Measurements from ENCODE around the gene ADSL. TPM values are rescaled to one million over a fixed set of nuclear protein-coding genes. Genes with fewer than 3 reads are reported as not detected.

The ADSL gene
- total RNA-seq, 1 donor from 2014 or later, result 83.4 TPM

DNA sequence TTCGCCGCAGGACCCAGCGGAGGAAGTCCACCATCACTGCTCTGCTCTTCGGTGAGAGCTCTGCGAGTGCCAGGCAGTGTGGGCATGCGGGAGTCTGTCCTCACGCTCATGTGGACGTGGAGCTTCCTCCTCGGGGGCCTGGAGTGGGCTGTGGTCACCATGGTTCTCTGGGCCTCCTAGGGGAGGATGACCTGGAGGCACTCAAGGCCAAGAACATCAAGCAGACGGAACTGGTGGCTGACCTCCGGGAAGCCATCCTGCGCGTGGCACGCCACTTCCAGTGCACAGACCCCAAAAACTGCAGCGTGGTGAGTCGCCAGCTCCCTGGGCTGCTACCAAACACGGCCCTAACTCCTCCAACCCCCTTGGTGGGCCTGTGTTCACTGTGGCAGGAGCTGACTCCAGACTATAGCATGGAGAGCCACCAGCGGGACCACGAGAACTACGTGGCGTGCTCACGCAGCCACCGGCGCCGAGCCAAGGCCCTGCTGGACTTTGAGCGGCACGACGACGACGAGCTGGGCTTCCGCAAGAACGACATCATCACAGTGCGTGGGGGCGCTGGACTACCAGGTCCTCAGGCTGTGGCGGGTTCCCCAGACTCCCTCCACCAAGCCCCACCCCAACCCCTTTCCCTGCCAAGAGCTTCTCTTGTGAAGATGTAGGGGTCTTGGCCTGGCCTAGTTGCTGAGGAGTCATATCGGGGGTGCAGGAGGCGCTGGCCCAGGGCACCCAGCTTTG lies 60.9 kb downstream of the ADSL start:
- H3K36me3 ChIP-seq (ENCODE audit: insufficient read depth, low read length), result peaks cover 19% of the 10 kb centered on the region
- H3K4me1 Mint-ChIP-seq (ENCODE audit: low read depth, unreplicated experiment), result no peaks in the 10 kb centered on the region

DNA sequence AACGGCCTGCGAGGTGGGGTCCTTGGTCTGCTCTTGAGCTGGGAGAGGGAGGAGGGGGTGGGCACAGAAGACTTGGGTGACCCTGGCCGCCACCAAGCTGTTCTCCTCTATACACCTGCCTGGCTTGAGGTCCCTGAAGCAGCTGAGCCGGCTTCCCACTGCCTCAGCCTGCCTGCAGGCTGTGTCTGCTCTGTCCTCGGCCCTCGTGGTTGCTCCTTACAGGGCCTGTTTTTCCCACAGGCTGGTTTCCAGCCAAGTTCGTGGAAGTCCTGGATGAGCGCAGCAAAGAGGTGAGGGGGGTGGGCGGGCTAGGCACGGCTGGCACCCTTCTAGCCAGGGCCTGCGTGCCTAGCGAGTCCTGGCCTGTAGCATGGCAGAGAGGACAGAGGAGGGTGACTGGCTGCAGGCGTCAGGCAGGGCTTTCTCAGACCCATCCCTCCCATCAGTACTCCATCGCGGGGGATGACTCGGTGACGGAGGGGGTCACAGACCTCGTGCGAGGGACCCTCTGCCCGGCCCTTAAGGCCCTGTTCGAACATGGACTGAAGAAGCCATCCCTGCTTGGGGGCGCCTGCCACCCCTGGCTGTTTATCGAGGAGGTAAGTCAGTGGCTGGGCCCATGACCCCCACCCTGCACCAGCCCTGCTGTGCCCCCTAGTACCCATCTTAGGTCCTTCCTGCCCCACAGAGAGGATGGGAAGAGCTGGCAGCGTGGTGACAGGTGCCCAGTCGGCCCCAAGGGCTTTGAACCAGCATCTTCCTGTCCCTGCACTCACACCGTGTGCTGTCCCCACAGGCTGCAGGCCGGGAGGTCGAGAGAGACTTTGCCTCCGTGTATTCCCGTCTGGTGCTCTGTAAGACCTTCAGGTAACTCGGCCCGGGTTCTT lies 61.8 kb downstream of the ADSL start:
- no peaks in the 10 kb centered on the region for H3K9me3 ChIP-seq (ENCODE audit: insufficient read depth, low read depth, low read length)
- H3K4me2 ChIP-seq (ENCODE audit: low read length), result no peak overlapping the region
- Mint-ChIP-seq H3K27ac (ENCODE audit: unreplicated experiment) (no peak overlapping the region), H3K36me3 (ENCODE audit: low read depth, unreplicated experiment) (peaks cover 15% of the 10 kb centered on the region), H3K27me3 (ENCODE audit: low read depth, unreplicated experiment) (no peaks in the 10 kb centered on the region), H3K4me3 (ENCODE audit: unreplicated experiment) (no peak overlapping the region), H3K4me1 (ENCODE audit: low read depth, unreplicated experiment) (no peaks in the 10 kb centered on the region), H3K9me3 (ENCODE audit: unreplicated experiment) (no peaks in the 10 kb centered on the region)
- no peak overlapping the region for H3K4me3 ChIP-seq (ENCODE audit: insufficient read depth, low read depth, low read length)
- no peak for FAIRE-seq
- no peaks in the 10 kb centered on the region for H3K27me3 ChIP-seq (ENCODE audit: insufficient read depth, low read length)
- no peak overlapping the region for H3K9ac ChIP-seq (ENCODE audit: low read length)
- no peak for DNase-seq (ENCODE audit: low read depth)
- H3K36me3 ChIP-seq (ENCODE audit: insufficient read depth, low read length), result peaks cover 15% of the 10 kb centered on the region
- TF ChIP-seq CTCF (IDR thresholded peaks at IDR 0.05; ENCODE audit: insufficient read depth, low read depth, low read length) (no peak), EZH2 (IDR thresholded peaks at IDR 0.05; ENCODE audit: insufficient read depth, low read length) (no peak)
- no peak overlapping the region for H2AFZ ChIP-seq (ENCODE audit: low read depth, low read length)
- peaks cover 76% of the 10 kb centered on the region for H4K20me1 ChIP-seq (ENCODE audit: insufficient read depth, low read length)
- peaks cover 4% of the 10 kb centered on the region for H3K79me2 ChIP-seq (ENCODE audit: insufficient read depth, low read length)
- no peaks in the 10 kb centered on the region for H3K4me1 ChIP-seq (ENCODE audit: insufficient read depth, low read length)
- no peak overlapping the region for H3K27ac ChIP-seq (ENCODE audit: low read depth, low read length)

More for the DNA sequence above, 60.9 kb downstream of the ADSL start:
- no peak for DNase-seq (ENCODE audit: low read depth)
- Mint-ChIP-seq H3K27me3 (ENCODE audit: low read depth, unreplicated experiment) (no peaks in the 10 kb centered on the region), H3K4me3 (ENCODE audit: unreplicated experiment) (no peak overlapping the region), H3K36me3 (ENCODE audit: low read depth, unreplicated experiment) (peaks cover 17% of the 10 kb centered on the region), H3K27ac (ENCODE audit: unreplicated experiment) (no peak overlapping the region), H3K9me3 (ENCODE audit: unreplicated experiment) (no peaks in the 10 kb centered on the region)
- Histone ChIP-seq H2AFZ (ENCODE audit: low read depth, low read length) (no peak overlapping the region), H3K27me3 (ENCODE audit: insufficient read depth, low read length) (no peaks in the 10 kb centered on the region), H3K9me3 (ENCODE audit: insufficient read depth, low read depth, low read length) (no peaks in the 10 kb centered on the region), H3K4me1 (ENCODE audit: insufficient read depth, low read length) (no peaks in the 10 kb centered on the region), H3K4me3 (ENCODE audit: insufficient read depth, low read depth, low read length) (no peak overlapping the region), H3K27ac (ENCODE audit: low read depth, low read length) (no peak overlapping the region), H3K79me2 (ENCODE audit: insufficient read depth, low read length) (no peaks in the 10 kb centered on the region), H4K20me1 (ENCODE audit: insufficient read depth, low read length) (peaks cover 74% of the 10 kb centered on the region), H3K9ac (ENCODE audit: low read length) (no peak overlapping the region), H3K4me2 (ENCODE audit: low read length) (no peak overlapping the region)
- TF ChIP-seq EZH2 (IDR thresholded peaks at IDR 0.05; ENCODE audit: insufficient read depth, low read length), result no peak
- no peak for FAIRE-seq

GRCh38 chr22:40408718-40409612 lies 62.7 kb downstream of the ADSL start:
- no peak overlapping the region for H3K4me2 ChIP-seq (ENCODE audit: low read length)
- no peaks in the 10 kb centered on the region for H3K4me1 ChIP-seq (ENCODE audit: insufficient read depth, low read length)
- H3K79me2 ChIP-seq (ENCODE audit: insufficient read depth, low read length), result peaks cover 4% of the 10 kb centered on the region
- no peaks in the 10 kb centered on the region for H3K9me3 ChIP-seq (ENCODE audit: insufficient read depth, low read depth, low read length)
- H3K36me3 ChIP-seq (ENCODE audit: insufficient read depth, low read length), result peaks cover 16% of the 10 kb centered on the region
- Mint-ChIP-seq H3K27me3 (ENCODE audit: low read depth, unreplicated experiment) (no peaks in the 10 kb centered on the region), H3K36me3 (ENCODE audit: low read depth, unreplicated experiment) (peaks cover 9% of the 10 kb centered on the region), H3K27ac (ENCODE audit: unreplicated experiment) (no peak overlapping the region), H3K4me1 (ENCODE audit: low read depth, unreplicated experiment) (no peaks in the 10 kb centered on the region), H3K9me3 (ENCODE audit: unreplicated experiment) (no peaks in the 10 kb centered on the region), H3K4me3 (ENCODE audit: unreplicated experiment) (no peak overlapping the region)
- H3K4me3 ChIP-seq (ENCODE audit: insufficient read depth, low read depth, low read length), result no peak overlapping the region
- TF ChIP-seq CTCF (IDR thresholded peaks at IDR 0.05; ENCODE audit: insufficient read depth, low read depth, low read length) (no peak), EZH2 (IDR thresholded peaks at IDR 0.05; ENCODE audit: insufficient read depth, low read length) (no peak)
- peaks cover 75% of the 10 kb centered on the region for H4K20me1 ChIP-seq (ENCODE audit: insufficient read depth, low read length)
- no peak for FAIRE-seq
- H3K27ac ChIP-seq (ENCODE audit: low read depth, low read length), result no peak overlapping the region
- DNase-seq (ENCODE audit: low read depth), result no peak
- no peak overlapping the region for H3K9ac ChIP-seq (ENCODE audit: low read length)
- H3K27me3 ChIP-seq (ENCODE audit: insufficient read depth, low read length), result no peaks in the 10 kb centered on the region
- no peak overlapping the region for H2AFZ ChIP-seq (ENCODE audit: low read depth, low read length)

Measured in astrocyte (in vitro differentiated cells and primary cell).